Endothelial cell of umbilical vein (primary cell): ENCODE measurements around the gene CD33.

Experiments
- CTCF ChIP-seq, 2 donors: IDR thresholded peaks; 1 replicate in 1 of 2; 2 replicates in 1 of 2; pipeline ENCODE4 v1.5.1; 2011; ENCODE audit warnings: low read length in 2 of 2, mild to moderate bottlenecking in 2 of 2, moderate library complexity in 2 of 2, control low read depth in 1 of 2, inconsistent platforms in 1 of 2, low read depth in 1 of 2; ENCODE audit not compliant: insufficient read depth in 1 of 2; ENCODE audit errors: extremely low read depth in 1 of 2
- GATA2 ChIP-seq: IDR thresholded peaks from 2 replicates; pipeline ENCODE4 v1.7.0; 2011; ENCODE audit warnings: low read depth, mild to moderate bottlenecking, moderate library complexity, mixed read lengths, low read length; ENCODE audit not compliant: insufficient read length, insufficient read depth

DNA sequence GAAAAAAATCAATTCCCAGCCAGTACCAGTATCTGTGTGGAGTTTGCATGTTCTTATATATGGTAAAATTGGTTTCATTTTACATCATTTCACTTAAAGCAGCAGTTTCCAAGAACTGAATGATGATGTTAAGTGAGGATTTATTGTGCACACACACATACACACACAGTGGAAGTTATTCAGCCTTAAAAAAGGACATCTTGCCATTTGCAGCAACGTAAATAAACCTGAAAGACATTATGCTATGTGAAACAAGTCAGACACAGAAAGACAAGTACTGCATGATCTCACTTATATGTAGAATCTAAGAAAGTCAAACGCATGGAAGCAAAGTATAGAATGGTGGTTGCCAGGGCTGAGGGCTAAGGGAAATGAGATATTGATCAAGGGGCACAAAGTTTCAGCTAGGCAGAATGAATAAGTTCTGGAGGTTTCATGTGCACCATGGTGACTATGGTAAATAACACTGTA lies 31.3 kb downstream of the CD33 start:
- TF ChIP-seq CTCF (IDR thresholded peaks at IDR 0.05; ENCODE audit: extremely low read depth in 1 of 2, insufficient read depth in 1 of 2, low read depth in 1 of 2, low read length in 2 of 2) (no peak), GATA2 (no peak)
